Lung (tissue), 12 donors: Measurements from ENCODE around the gene NRG3. TPM values are rescaled to one million over a fixed set of nuclear protein-coding genes. Genes with fewer than 3 reads are reported as not detected.

Experiments
- ATAC-seq: fragments of 200-7000 bp; cut with Tn5 transposase; one replicate; pipeline ENCODE4 v1.9.1; 2020; ENCODE audit warnings: moderate number of reproducible peaks; ENCODE audit not compliant: insufficient read depth, low FRiP score
- DNase-seq, 3 donors: peaks; one replicate each; pipeline ENCODE4 v3.0.0-alpha.2; 2013 to 2017
- H3K27ac ChIP-seq, 2 donors: one replicate each; pipeline ENCODE4 v1.5.1; 2013; ENCODE audit warnings: mild to moderate bottlenecking in 2 of 2, moderate library complexity in 2 of 2, control low read depth in 1 of 2, inconsistent platforms in 1 of 2, low read depth in 1 of 2, low read length in 1 of 2
- H3K27me3 ChIP-seq, 3 donors: one replicate each; pipeline ENCODE4 v1.5.1; 2013; ENCODE audit warnings: low read length in 2 of 3; ENCODE audit not compliant: control insufficient read depth in 3 of 3, insufficient read depth in 3 of 3
- H3K36me3 ChIP-seq, 4 donors: one replicate each; pipeline ENCODE4 v1.5.1; 2013; ENCODE audit warnings: low read length in 4 of 4, mild to moderate bottlenecking in 1 of 4, moderate library complexity in 1 of 4; ENCODE audit not compliant: control insufficient read depth in 4 of 4, insufficient read depth in 4 of 4
- H3K4me1 ChIP-seq, 5 donors: one replicate each; pipeline ENCODE4 v1.5.1; 2013; ENCODE audit warnings: low read length in 5 of 5, mild to moderate bottlenecking in 2 of 5, moderate library complexity in 1 of 5; ENCODE audit not compliant: control insufficient read depth in 5 of 5, insufficient read depth in 5 of 5
- H3K4me3 ChIP-seq: one replicate; pipeline ENCODE4 v1.5.1; 2013; ENCODE audit warnings: mild to moderate bottlenecking, control low read depth, moderate library complexity
- H3K9ac ChIP-seq, 2 donors: one replicate each; pipeline ENCODE4 v1.5.1; 2013; ENCODE audit warnings: low read length in 2 of 2, control low read depth in 1 of 2; ENCODE audit not compliant: insufficient read depth in 1 of 2
- H3K9me3 ChIP-seq, 4 donors: one replicate each; pipeline ENCODE4 v1.5.1; 2013; ENCODE audit warnings: low read length in 3 of 4, mild to moderate bottlenecking in 1 of 4, moderate library complexity in 1 of 4; ENCODE audit not compliant: control insufficient read depth in 4 of 4, insufficient read depth in 3 of 4
- WGBS, 2 donors: extraction: QIAGEN DNeasy Blood & Tissue Kit; methylation state at CpG; one replicate each; pipeline ENCODE4 v1.1.7; 2013; 5-methylcytosine and 5-hydroxymethylcytosine counted together
- polyA plus RNA-seq, 2 donors: library from polyadenylated mRNA; stranded (reverse); fragments of 200-250 nt; gene quantifications; one replicate each; pipeline ENCODE4 v1.2.1, GENCODE V29; 2013
- total RNA-seq, 2 donors: library from RNA; depleted of rRNA in 1 of 2; stranded (reverse); fragments of >200 nt in 1 of 2; gene quantifications; one replicate each; pipeline ENCODE4 v1.2.1, GENCODE V29; 2014 to 2021
- TF ChIP-seq, protein P1 (sequence below): IDR thresholded peaks from 2 replicates; pipeline ENCODE4 v1.5.1; 2012; ENCODE audit warnings: mild to moderate bottlenecking; ENCODE audit errors: control extremely low read depth, extremely low read depth
- donor health status: control.
- donor health status: control.
- donor health status: Bipolar disorder and iron deficiency.
- donor health status: healthy.
- donor health status: DM: yes; HTN: yes; CAD: no.

The NRG3 gene
- total and polyA plus RNA-seq, 4 donors: 0.49 to 2.0 (median 0.84) TPM

DNA sequence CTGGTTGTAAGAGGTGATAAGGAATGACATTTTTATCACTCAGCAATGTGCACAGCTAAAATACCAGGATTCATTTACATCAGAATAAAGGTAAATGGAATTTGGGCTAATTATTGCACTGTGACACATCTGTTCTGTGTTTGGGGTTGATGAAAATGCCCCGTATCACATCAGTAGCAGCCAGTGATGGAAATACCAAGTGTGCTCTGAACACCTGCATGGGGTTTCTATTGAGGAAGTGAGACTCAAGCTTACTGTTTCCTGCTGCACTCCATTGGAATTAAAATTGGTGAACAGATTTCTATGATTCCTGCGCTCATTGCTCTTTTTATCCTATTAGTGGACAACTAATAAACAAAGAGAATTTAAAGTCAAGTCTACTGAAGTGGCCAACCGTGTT, 296.9 kb downstream of the NRG3 start:
- no peaks in the 10 kb centered on the region for H3K9me3 ChIP-seq
- no peak for ATAC-seq
- 90 to 91% methylated on average over 3 of the region's 3 CpGs for WGBS, 2 donors
- TF ChIP-seq, protein P1, sequence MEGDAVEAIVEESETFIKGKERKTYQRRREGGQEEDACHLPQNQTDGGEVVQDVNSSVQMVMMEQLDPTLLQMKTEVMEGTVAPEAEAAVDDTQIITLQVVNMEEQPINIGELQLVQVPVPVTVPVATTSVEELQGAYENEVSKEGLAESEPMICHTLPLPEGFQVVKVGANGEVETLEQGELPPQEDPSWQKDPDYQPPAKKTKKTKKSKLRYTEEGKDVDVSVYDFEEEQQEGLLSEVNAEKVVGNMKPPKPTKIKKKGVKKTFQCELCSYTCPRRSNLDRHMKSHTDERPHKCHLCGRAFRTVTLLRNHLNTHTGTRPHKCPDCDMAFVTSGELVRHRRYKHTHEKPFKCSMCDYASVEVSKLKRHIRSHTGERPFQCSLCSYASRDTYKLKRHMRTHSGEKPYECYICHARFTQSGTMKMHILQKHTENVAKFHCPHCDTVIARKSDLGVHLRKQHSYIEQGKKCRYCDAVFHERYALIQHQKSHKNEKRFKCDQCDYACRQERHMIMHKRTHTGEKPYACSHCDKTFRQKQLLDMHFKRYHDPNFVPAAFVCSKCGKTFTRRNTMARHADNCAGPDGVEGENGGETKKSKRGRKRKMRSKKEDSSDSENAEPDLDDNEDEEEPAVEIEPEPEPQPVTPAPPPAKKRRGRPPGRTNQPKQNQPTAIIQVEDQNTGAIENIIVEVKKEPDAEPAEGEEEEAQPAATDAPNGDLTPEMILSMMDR: no peak
- no peaks in the 10 kb centered on the region for H3K27me3 ChIP-seq
- no peak overlapping the region for H3K9ac ChIP-seq
- H3K4me3 ChIP-seq: no peak overlapping the region
- no peaks in the 10 kb centered on the region for H3K4me1 ChIP-seq
- H3K36me3 ChIP-seq: no peaks in the 10 kb centered on the region
- H3K27ac ChIP-seq: no peak overlapping the region
- DNase-seq: no peak

DNA sequence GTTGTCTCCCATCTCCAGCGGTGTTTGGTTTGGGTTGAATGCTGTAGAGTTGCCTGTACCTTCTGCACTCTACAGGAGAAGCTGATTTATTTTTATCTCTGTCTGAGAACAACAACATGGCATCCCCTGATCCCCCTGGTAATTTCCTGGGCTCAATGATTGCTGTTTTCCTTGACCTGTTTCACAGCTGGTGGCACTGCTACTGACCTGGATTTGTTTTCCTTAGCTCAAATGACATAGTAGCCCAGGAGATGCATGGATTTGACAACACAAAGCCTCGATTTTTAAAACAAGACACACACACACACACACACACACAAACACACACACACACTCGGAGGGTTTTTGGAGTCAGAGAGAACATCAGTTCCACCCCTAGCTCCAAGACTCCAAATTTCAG, 301.6 kb downstream of the NRG3 start:
- 61 to 73% methylated on average over 3 of the region's 3 CpGs for WGBS, 2 donors
- no peaks in the 10 kb centered on the region for H3K27me3 ChIP-seq
- no peak for DNase-seq
- H3K27ac ChIP-seq: no peak overlapping the region
- no peaks in the 10 kb centered on the region for H3K4me1 ChIP-seq
- peaks cover 0 to 2% (median 0%) of the 10 kb centered on the region in 4 donors for H3K9me3 ChIP-seq
- no peak overlapping the region for H3K4me3 ChIP-seq
- H3K9ac ChIP-seq: no peak overlapping the region
- no peak for ATAC-seq
- H3K36me3 ChIP-seq: no peaks in the 10 kb centered on the region
- TF ChIP-seq, protein P1: no peak

DNA sequence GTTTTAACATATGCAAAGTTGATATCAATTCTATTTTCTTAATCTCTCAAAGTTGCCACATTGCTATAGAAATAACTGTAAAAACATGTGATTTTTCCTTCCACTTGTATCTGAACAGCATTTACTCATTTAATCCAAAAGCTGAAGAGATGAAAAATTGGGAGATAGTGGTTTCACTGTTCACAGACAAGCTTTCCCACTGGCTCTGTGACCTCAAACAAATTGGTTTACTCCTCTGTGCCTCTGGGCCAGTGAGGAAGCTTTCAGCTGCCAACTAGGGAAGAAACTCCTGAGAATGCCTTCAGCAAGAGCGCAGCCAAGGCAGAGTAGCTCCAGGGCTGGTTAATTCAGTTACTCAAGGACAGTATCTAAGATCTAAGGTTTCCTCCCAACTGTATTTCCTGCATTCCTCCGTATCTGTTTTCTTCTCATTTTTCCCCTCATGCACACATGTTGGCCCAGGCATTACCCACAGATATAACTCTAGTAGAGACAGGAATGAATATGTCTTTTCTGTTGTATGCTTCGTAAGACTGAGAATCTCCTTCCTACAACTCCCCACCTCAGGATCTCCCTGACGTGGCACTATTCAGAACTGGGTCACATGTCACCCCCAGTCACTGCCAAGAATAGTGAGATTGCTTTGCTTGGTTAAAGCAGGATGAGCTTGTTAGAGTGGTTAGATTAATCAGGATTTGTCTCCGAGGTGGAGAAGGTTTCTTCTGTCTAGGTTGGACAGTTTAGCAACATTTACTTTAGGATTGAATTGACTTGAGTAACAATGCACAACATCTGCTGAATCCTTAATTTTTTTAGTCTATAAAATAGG, 315.7 kb downstream of the NRG3 start:
- DNase-seq (no peak), ATAC-seq (no peak)
- Histone ChIP-seq H3K4me1 (no peaks in the 10 kb centered on the region), H3K9ac (no peak overlapping the region), H3K9me3 (no peaks in the 10 kb centered on the region), H3K27ac (no peak overlapping the region), H3K4me3 (no peak overlapping the region), H3K27me3 (no peaks in the 10 kb centered on the region), H3K36me3 (no peaks in the 10 kb centered on the region)
- 70 to 76% methylated on average over 5 of the region's 5 CpGs for WGBS, 2 donors
- TF ChIP-seq, protein P1: no peak
